Left lung (tissue), 10 donors: ENCODE data around the gene LHX6. TPM values are rescaled to one million over a fixed set of nuclear protein-coding genes. Genes with fewer than 3 reads are reported as not detected.

ENCODE experiments used
- ATAC-seq: fragments of 200-7000 bp; cut with Tn5 transposase; one replicate; pipeline ENCODE4 v1.9.1; 2020; ENCODE audit warnings: moderate library complexity
- DNase-seq, 4 donors: peaks; one replicate each; pipeline ENCODE4 v3.0.0-alpha.2; 2013 to 2020
- H3K27ac ChIP-seq, 2 donors: fragments of 200-600 bp; sonication (generic) in 1 of 2; one replicate each; pipeline versions ENCODE4 v1.5.0 to v1.8.0; 2020 to 2021
- H3K27me3 ChIP-seq, 2 donors: fragments of 200-600 bp; sonication (generic) in 1 of 2; one replicate each; pipeline versions ENCODE4 v1.5.0 to v1.8.0; 2020 to 2021
- H3K36me3 ChIP-seq, 2 donors: fragments of 200-600 bp; sonication (generic) in 1 of 2; one replicate each; pipeline versions ENCODE4 v1.5.0 to v1.8.0; 2020 to 2021
- H3K4me1 ChIP-seq, 2 donors: fragments of 200-600 bp; one replicate each; pipeline ENCODE4 v1.8.0; 2021
- H3K4me3 ChIP-seq, 2 donors: fragments of 200-600 bp; sonication (generic) in 1 of 2; one replicate each; pipeline versions ENCODE4 v1.5.0 to v1.8.0; 2020 to 2021; ENCODE audit warnings: mild to moderate bottlenecking in 1 of 2
- H3K9me3 ChIP-seq, 2 donors: fragments of 200-600 bp; sonication (generic) in 1 of 2; one replicate each; pipeline versions ENCODE4 v1.5.0 to v1.8.0; 2020 to 2021
- CTCF ChIP-seq, 2 donors: fragments of 200-600 bp; sonication (generic) in 1 of 2; IDR thresholded peaks; one replicate each; pipeline versions ENCODE4 v1.5.0 to v1.8.0; 2021; ENCODE audit warnings: antibody characterized with exemption in 2 of 2
- intact Hi-C, 2 donors: fragments of 100-400 bp; cut with DNase I; formaldehyde crosslinking; loops; one replicate each; pipeline versions ENCODE4 v1.11.2 to v1.14.2; 2022
- polyA plus RNA-seq, 6 donors: library from polyadenylated mRNA; unstranded; fragments of 120-200 nt; gene quantifications; one replicate each; pipeline ENCODE4 v1.2.1, GENCODE V29; 2013; ENCODE audit not compliant: insufficient read length in 6 of 6
- total RNA-seq, 2 donors: library from RNA; stranded (reverse); fragmentation: NEBNext Ultra II Directional; extraction: Animal tissue kit (Norgen Biotek cat#: 25700); gene quantifications; one replicate each; pipeline ENCODE4 v1.2.1, GENCODE V29; 2021
- donor health status: DM: no; HTN: yes; CAD: no.
- donor health status: DM: no; HTN: no; CAD: no.

LHX6 gene
- total and polyA plus RNA-seq, 8 donors, result 4.8 to 25.4 (median 18.2) TPM

- no peak for DNase-seq
- Histone ChIP-seq H3K27me3 (peaks cover 0 to 9% of the 10 kb centered on the region in 2 donors), H3K4me1 (no peaks in the 10 kb centered on the region), H3K27ac (no peak overlapping the region), H3K36me3 (no peaks in the 10 kb centered on the region), H3K4me3 (no peak overlapping the region), H3K9me3 (no peaks in the 10 kb centered on the region)
- no peak for ATAC-seq
- no peak for TF ChIP-seq CTCF (IDR thresholded peaks at IDR 0.05)
- intact Hi-C loops, result no loop called here
Measured at GRCh38 chr9:122192914-122193525, 35.7 kb downstream of the LHX6 start.

- Histone ChIP-seq H3K4me1 (no peaks in the 10 kb centered on the region), H3K4me3 (no peak overlapping the region), H3K9me3 (no peaks in the 10 kb centered on the region), H3K27me3 (peaks cover 0 to 3% of the 10 kb centered on the region in 2 donors), H3K36me3 (no peaks in the 10 kb centered on the region), H3K27ac (no peak overlapping the region)
- DNase-seq (no peak), ATAC-seq (peak; percentile 34)
- intact Hi-C loops, result no loop called here
- TF ChIP-seq CTCF (IDR thresholded peaks at IDR 0.05), result no peak
Measured at GRCh38 chr9:122192261-122192875, 36.4 kb downstream of the LHX6 start.

GRCh38 chr9:122191584-122191983, 37.2 kb downstream of the LHX6 start:
- Histone ChIP-seq H3K4me1 (no peaks in the 10 kb centered on the region), H3K27me3 (no peaks in the 10 kb centered on the region), H3K36me3 (no peaks in the 10 kb centered on the region), H3K9me3 (no peaks in the 10 kb centered on the region), H3K4me3 (no peak overlapping the region), H3K27ac (no peak overlapping the region)
- no peak for TF ChIP-seq CTCF (IDR thresholded peaks at IDR 0.05)
- ATAC-seq (no peak), DNase-seq (no peak)
- intact Hi-C loops, result no loop called here

GRCh38 chr9:122190597-122191381, 38.0 kb downstream of the LHX6 start:
- no peaks in the 10 kb centered on the region for H3K4me1 ChIP-seq
- TF ChIP-seq CTCF (IDR thresholded peaks at IDR 0.05), result no peak
- DNase-seq (peak in 1 of 4 donors; percentile 63), ATAC-seq (peak; percentile 84)
- no peaks in the 10 kb centered on the region for H3K9me3 ChIP-seq
- H3K27ac ChIP-seq, result no peak overlapping the region
- H3K36me3 ChIP-seq, result no peaks in the 10 kb centered on the region
- H3K4me3 ChIP-seq, result no peak overlapping the region
- intact Hi-C loops, result no loop called here
- H3K27me3 ChIP-seq, result no peaks in the 10 kb centered on the region

GRCh38 chr9:122188369-122188768, 40.4 kb downstream of the LHX6 start:
- Histone ChIP-seq H3K27me3 (no peaks in the 10 kb centered on the region), H3K4me3 (no peak overlapping the region)
- TF ChIP-seq CTCF (IDR thresholded peaks at IDR 0.05), result no peak

More at GRCh38 chr9:122188369-122188768, 40.4 kb downstream of the LHX6 start:
- Histone ChIP-seq H3K9me3 (no peaks in the 10 kb centered on the region), H3K36me3 (no peaks in the 10 kb centered on the region), H3K27ac (no peak overlapping the region), H3K4me1 (no peaks in the 10 kb centered on the region)
- DNase-seq (no peak), ATAC-seq (no peak)
- intact Hi-C loops, result no loop called here
